ENCODE results near the gene EXOC6B. TPM values are rescaled to one million over a fixed set of nuclear protein-coding genes. Genes with fewer than 3 reads are reported as not detected.

EXOC6B gene
- total and polyA plus RNA-seq, 9 of the 15 experiments (the other 6 are each of a cell fraction or from before 2014, with no cell fraction given): 0.28 to 4.2 (median 2.0) TPM

DNA sequence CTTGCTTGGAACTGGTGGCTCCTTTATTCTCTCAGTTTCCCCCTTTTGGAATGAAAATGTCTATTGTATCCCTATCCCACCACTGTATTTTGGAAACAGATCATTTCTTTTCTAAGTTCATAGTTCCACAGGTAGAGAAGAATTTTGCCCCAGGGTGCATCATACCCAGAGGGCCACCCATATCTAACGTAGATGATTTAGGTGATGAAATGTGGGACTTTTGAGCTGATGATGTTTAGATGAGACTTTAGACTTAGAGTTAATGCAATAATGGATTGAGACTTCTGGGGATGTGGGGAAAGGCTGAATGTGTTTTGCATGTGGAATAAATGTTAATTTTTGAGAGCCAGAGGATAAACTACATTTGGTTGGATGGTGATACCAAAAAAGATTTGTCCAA lies 570.3 kb downstream of the EXOC6B start:
- BruUV-seq (replicated peaks): no TSS peak
- Histone ChIP-seq H3K4me2 (ENCODE audit: insufficient read depth, low read length) (no peak overlapping the region), H4K20me1 (replicated peaks; ENCODE audit: control insufficient read depth, insufficient read depth, low read length) (no peaks in the 10 kb centered on the region; the same call in 1 of the 2 replicates), H3K27ac (ENCODE audit: extremely low read depth, low read depth, low read length) (no peak overlapping the region), H3K27me3 (ENCODE audit: control insufficient read depth in 2 of 2, insufficient read depth in 2 of 2, low read length in 2 of 2) (no peaks in the 10 kb centered on the region), H3K79me2 (ENCODE audit: control insufficient read depth, insufficient read depth, low read length) (no peaks in the 10 kb centered on the region), H3K36me3 (ENCODE audit: control insufficient read depth, insufficient read depth, low read length) (no peaks in the 10 kb centered on the region), H3K4me1 (replicated peaks in 1 of 2; ENCODE audit: control insufficient read depth in 2 of 2, insufficient read depth in 2 of 2, low read length in 2 of 2) (no peaks in the 10 kb centered on the region), H3K9ac (ENCODE audit: insufficient read depth in 1 of 2, low read depth in 2 of 2, low read length in 2 of 2) (no peak overlapping the region), H2AFZ (ENCODE audit: low read depth, low read length) (no peak overlapping the region), H3K4me3 (no peak overlapping the region), H3K9me1 (ENCODE audit: control insufficient read depth, insufficient read depth, low read length) (no peaks in the 10 kb centered on the region), H3K9me3 (replicated peaks; ENCODE audit: control insufficient read depth, insufficient read depth, low read depth, low read length) (no peaks in the 10 kb centered on the region)
- no peak for ATAC-seq
- TF ChIP-seq HDAC2 (IDR thresholded peaks at IDR 0.05): no peak
- TF ChIP-seq, protein P1, sequence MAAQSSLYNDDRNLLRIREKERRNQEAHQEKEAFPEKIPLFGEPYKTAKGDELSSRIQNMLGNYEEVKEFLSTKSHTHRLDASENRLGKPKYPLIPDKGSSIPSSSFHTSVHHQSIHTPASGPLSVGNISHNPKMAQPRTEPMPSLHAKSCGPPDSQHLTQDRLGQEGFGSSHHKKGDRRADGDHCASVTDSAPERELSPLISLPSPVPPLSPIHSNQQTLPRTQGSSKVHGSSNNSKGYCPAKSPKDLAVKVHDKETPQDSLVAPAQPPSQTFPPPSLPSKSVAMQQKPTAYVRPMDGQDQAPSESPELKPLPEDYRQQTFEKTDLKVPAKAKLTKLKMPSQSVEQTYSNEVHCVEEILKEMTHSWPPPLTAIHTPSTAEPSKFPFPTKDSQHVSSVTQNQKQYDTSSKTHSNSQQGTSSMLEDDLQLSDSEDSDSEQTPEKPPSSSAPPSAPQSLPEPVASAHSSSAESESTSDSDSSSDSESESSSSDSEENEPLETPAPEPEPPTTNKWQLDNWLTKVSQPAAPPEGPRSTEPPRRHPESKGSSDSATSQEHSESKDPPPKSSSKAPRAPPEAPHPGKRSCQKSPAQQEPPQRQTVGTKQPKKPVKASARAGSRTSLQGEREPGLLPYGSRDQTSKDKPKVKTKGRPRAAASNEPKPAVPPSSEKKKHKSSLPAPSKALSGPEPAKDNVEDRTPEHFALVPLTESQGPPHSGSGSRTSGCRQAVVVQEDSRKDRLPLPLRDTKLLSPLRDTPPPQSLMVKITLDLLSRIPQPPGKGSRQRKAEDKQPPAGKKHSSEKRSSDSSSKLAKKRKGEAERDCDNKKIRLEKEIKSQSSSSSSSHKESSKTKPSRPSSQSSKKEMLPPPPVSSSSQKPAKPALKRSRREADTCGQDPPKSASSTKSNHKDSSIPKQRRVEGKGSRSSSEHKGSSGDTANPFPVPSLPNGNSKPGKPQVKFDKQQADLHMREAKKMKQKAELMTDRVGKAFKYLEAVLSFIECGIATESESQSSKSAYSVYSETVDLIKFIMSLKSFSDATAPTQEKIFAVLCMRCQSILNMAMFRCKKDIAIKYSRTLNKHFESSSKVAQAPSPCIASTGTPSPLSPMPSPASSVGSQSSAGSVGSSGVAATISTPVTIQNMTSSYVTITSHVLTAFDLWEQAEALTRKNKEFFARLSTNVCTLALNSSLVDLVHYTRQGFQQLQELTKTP (IDR thresholded peaks at IDR 0.05; ENCODE audit: low read depth in 1 of 2, partially characterized antibody in 2 of 2): no peak
- TF ChIP-seq NCOA6 (IDR thresholded peaks at IDR 0.05): no peak
- no peak for TF ChIP-seq GATA2 (CRISPR knock-in tag; IDR thresholded peaks at IDR 0.05)
- TF ChIP-seq, protein P2, sequence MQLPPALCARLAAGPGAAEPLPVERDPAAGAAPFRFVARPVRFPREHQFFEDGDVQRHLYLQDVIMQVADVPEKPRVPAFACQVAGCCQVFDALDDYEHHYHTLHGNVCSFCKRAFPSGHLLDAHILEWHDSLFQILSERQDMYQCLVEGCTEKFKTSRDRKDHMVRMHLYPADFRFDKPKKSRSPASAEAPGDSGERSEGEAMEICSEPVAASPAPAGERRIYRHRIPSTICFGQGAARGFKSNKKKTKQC (CRISPR knock-in tag; IDR thresholded peaks at IDR 0.05): no peak
- TF ChIP-seq, protein P3, sequence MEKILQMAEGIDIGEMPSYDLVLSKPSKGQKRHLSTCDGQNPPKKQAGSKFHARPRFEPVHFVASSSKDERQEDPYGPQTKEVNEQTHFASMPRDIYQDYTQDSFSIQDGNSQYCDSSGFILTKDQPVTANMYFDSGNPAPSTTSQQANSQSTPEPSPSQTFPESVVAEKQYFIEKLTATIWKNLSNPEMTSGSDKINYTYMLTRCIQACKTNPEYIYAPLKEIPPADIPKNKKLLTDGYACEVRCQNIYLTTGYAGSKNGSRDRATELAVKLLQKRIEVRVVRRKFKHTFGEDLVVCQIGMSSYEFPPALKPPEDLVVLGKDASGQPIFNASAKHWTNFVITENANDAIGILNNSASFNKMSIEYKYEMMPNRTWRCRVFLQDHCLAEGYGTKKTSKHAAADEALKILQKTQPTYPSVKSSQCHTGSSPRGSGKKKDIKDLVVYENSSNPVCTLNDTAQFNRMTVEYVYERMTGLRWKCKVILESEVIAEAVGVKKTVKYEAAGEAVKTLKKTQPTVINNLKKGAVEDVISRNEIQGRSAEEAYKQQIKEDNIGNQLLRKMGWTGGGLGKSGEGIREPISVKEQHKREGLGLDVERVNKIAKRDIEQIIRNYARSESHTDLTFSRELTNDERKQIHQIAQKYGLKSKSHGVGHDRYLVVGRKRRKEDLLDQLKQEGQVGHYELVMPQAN (IDR thresholded peaks at IDR 0.05; ENCODE audit: borderline replicate concordance): no peak
- TF ChIP-seq MEIS2 (IDR thresholded peaks at IDR 0.05; ENCODE audit: partially characterized antibody): no peak
- no peak for TF ChIP-seq NR2C1 (IDR thresholded peaks at IDR 0.05)
- no peak for TF ChIP-seq NR2C1 (tag; IDR thresholded peaks at IDR 0.05)
- TF ChIP-seq KAT7 (CRISPR knock-in tag; IDR thresholded peaks at IDR 0.05; ENCODE audit: borderline replicate concordance): no peak
- TF ChIP-seq, protein P4, sequence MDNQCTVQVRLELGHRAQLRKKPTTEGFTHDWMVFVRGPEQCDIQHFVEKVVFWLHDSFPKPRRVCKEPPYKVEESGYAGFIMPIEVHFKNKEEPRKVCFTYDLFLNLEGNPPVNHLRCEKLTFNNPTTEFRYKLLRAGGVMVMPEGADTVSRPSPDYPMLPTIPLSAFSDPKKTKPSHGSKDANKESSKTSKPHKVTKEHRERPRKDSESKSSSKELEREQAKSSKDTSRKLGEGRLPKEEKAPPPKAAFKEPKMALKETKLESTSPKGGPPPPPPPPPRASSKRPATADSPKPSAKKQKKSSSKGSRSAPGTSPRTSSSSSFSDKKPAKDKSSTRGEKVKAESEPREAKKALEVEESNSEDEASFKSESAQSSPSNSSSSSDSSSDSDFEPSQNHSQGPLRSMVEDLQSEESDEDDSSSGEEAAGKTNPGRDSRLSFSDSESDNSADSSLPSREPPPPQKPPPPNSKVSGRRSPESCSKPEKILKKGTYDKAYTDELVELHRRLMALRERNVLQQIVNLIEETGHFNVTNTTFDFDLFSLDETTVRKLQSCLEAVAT (IDR thresholded peaks at IDR 0.05): no peak
- TF ChIP-seq ZNF121 (CRISPR knock-in tag; conservative IDR thresholded peaks at IDR 0.05): no peak
- TF ChIP-seq STAT5A (IDR thresholded peaks at IDR 0.05; ENCODE audit: borderline replicate concordance, low read length): no peak
- TF ChIP-seq SRSF3 (IDR thresholded peaks at IDR 0.05; ENCODE audit: insufficient read depth, low read length): no peak
- in situ Hi-C loops (cut with MboI) (no loop called here), intact Hi-C loops (cut with micrococcal nuclease) (no loop called here)
- 0% methylated on average over 1 of the region's 1 CpG for WGBS (ENCODE audit: insufficient coverage, low coverage, missing lambda C conversion rate)
- ChIA-PET CTCF (ENCODE audit: low intra/inter-chr PET ratio) (no interaction called here), POLR2A (no interaction called here)
- DNase-seq (ENCODE audit: extremely low read depth in 1 of 4, low spot score in 3 of 4): no peak
- no peak for FAIRE-seq

Measured in K562 (cell line).